Keratinocyte (primary cell): Measurements from ENCODE around the gene BMPER.

Experiments
- EZH2 ChIP-seq: IDR thresholded peaks from one replicate; pipeline ENCODE4 v1.6.1; 2012; ENCODE audit warnings: inconsistent platforms, mild to moderate bottlenecking, low read length, moderate library complexity
- TF ChIP-seq, protein P1 (sequence below), 3 experiments: IDR thresholded peaks in 1 of 3; conservative IDR thresholded peaks in 1 of 3; optimal IDR thresholded peaks in 1 of 3; 2 replicates in 2 of 3; 3 replicates in 1 of 3; pipeline versions ENCODE3 to v1.5.1; 2011; ENCODE audit warnings: low read length in 3 of 3, mild to moderate bottlenecking in 3 of 3, moderate library complexity in 2 of 3, control low read depth in 1 of 3, inconsistent platforms in 1 of 3; ENCODE audit not compliant: insufficient read depth in 2 of 3; ENCODE audit errors: extremely low read depth in 1 of 3

- TF ChIP-seq, protein P1, sequence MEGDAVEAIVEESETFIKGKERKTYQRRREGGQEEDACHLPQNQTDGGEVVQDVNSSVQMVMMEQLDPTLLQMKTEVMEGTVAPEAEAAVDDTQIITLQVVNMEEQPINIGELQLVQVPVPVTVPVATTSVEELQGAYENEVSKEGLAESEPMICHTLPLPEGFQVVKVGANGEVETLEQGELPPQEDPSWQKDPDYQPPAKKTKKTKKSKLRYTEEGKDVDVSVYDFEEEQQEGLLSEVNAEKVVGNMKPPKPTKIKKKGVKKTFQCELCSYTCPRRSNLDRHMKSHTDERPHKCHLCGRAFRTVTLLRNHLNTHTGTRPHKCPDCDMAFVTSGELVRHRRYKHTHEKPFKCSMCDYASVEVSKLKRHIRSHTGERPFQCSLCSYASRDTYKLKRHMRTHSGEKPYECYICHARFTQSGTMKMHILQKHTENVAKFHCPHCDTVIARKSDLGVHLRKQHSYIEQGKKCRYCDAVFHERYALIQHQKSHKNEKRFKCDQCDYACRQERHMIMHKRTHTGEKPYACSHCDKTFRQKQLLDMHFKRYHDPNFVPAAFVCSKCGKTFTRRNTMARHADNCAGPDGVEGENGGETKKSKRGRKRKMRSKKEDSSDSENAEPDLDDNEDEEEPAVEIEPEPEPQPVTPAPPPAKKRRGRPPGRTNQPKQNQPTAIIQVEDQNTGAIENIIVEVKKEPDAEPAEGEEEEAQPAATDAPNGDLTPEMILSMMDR (optimal IDR thresholded peaks at IDR 0.05 in 1 of 3, IDR thresholded peaks at IDR 0.05 in 1 of 3, conservative IDR thresholded peaks at IDR 0.05 in 1 of 3; ENCODE audit: extremely low read depth in 1 of 3, insufficient read depth in 2 of 3, low read length in 3 of 3) = no peak
- TF ChIP-seq EZH2 = no peak
These were observed 228.1 kb downstream of the BMPER start for GRCh38 chr7:34133356-34133982.
